AG04449 (cell line): ENCODE measurements around the gene NUDT21.

ENCODE experiments used
- CTCF ChIA-PET: fragments of 350-600 bp; formaldehyde crosslinking; extraction: SDS; loops from one replicate; lab custom pipeline; 2021; ENCODE audit warnings: antibody characterized with exemption; lab: Yijun Ruan, JAX
- POLR2A ChIA-PET: fragments of 400-600, 350-600 bp; formaldehyde crosslinking; extraction: SDS; loops from one replicate; lab custom pipeline; 2020; ENCODE audit warnings: antibody characterized with exemption, inconsistent platforms; lab: Yijun Ruan, JAX
- DNase-seq: peaks from one replicate; pipeline ENCODE4 v3.0.0-alpha.2; 2010; ENCODE audit warnings: low read depth, low spot score
- H3K4me3 ChIP-seq: 2 replicates; pipeline ENCODE4 v1.5.1; 2011; ENCODE audit warnings: low read depth, mild to moderate bottlenecking, control low read depth, low read length
- TF ChIP-seq, protein P1 (sequence below): IDR thresholded peaks from one replicate; pipeline ENCODE4 v1.5.1; 2011; ENCODE audit warnings: mild to moderate bottlenecking, moderate library complexity, low read length, control low read depth, inconsistent platforms; ENCODE audit not compliant: insufficient read depth; ENCODE audit errors: missing control alignments

The NUDT21 gene

DNA sequence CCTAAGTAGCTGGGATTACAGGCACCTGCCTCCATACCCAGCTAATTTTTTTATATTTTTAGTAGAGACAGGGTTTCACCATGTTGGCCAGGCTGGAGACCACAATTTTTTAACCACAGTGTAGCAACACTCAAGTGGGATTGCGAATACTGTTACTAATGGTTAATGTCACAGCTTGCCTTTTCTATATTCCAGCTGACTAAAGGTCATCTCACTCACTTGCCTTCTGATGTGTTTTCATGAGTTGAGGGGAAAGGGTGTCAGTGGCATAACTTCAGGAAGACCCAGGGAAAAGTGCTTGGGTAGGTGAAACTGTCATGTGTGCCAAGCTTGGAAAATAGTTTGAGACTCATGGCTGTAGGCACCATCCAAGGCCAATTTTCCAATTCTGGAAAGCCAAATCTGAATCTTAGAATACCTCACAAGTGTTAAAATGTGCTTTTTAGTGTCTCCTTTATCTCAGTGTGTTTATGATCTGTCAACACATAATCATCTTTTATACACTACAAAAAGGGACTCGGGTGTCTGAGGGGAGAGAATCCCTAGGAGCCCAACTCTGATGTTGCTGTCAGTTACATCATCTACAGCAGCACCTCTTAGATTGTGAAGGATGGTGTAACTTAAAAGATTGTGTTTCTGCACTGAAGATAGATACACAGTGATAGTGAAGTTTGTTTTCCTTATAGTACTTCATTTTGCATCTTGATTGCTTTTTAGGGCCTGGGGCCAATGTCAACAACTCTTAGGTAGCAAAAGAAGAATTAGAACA lies 27.3 kb upstream of the NUDT21 start:
- TF ChIP-seq, protein P1, sequence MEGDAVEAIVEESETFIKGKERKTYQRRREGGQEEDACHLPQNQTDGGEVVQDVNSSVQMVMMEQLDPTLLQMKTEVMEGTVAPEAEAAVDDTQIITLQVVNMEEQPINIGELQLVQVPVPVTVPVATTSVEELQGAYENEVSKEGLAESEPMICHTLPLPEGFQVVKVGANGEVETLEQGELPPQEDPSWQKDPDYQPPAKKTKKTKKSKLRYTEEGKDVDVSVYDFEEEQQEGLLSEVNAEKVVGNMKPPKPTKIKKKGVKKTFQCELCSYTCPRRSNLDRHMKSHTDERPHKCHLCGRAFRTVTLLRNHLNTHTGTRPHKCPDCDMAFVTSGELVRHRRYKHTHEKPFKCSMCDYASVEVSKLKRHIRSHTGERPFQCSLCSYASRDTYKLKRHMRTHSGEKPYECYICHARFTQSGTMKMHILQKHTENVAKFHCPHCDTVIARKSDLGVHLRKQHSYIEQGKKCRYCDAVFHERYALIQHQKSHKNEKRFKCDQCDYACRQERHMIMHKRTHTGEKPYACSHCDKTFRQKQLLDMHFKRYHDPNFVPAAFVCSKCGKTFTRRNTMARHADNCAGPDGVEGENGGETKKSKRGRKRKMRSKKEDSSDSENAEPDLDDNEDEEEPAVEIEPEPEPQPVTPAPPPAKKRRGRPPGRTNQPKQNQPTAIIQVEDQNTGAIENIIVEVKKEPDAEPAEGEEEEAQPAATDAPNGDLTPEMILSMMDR: no peak
- ChIA-PET CTCF (interaction anchor here (0.9 to 3.1 kb wide), 5 partner anchors 122 to 224 kb away, joined by 3 to 10 read pairs (median 5); no protein-coding TSS in a partner anchor), POLR2A (no interaction called here)
- H3K4me3 ChIP-seq: no peak overlapping the region
- DNase-seq: no peak

DNA sequence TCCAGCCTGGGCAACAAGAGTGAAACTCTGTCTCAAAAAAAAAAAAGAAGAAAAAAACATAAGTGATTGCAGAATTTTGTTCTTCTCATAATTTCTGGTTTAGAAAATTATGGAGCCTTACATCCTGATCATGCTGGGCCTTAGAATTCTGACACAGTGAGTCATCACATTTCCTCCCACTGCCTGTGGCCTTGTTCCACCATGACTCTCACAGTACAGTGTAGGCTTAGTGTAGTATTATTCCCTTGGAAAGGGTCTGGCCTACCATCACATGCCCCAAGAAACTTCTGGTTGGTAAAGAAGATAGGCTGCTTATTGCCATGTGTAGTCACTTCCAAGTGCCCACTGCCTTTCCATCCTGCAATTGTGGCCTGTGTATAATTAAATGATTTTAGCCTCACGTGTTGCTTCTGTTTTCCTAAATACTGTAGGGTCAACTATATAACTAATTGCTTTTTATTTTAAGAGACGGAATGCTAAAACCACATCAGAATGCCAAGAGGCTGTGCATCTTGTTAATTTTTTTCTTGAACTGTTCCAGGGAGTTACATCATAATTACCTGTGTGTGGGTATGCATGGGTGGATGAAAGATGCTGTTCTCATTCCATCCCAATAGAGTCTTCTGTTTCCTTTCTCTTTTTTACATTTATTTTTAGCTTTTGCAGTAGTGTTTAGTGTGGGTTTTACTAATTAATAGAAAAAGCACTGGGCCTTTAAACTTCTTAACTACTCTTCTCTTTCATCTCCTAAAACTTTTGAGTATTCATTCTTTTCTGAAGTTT lies 26.2 kb upstream of the NUDT21 start:
- TF ChIP-seq, protein P1: no peak
- H3K4me3 ChIP-seq: no peak overlapping the region
- ChIA-PET CTCF (interaction anchor here (0.9 to 3.1 kb wide), 2 partner anchors 123 to 225 kb away, joined by 3 to 10 read pairs; no protein-coding TSS in a partner anchor), POLR2A (no interaction called here)
- DNase-seq: peak; percentile 70

DNA sequence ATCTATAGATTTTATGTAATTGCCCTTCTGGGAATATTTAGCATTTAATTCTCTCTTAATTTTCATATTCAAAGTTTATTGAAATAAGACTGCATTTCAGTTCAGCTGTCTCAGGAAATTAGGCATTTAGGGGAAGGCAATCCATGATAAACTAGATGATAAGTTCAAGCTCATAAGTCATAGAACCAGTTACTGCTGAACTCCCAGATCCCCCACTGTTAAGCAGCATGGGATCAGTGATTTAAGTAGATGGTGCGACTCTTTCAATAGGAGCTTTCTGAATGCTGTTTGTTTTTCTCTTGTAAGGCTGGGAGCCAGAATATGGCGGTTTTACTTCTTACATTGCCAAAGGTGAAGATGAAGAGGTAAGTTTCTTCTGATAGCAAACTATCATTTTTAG lies 24.1 kb upstream of the NUDT21 start:
- TF ChIP-seq, protein P1: no peak
- ChIA-PET CTCF (interaction anchor here (1.0 to 1.2 kb wide), 3 partner anchors 35 to 226 kb away, joined by 3 to 5 read pairs (median 4); no protein-coding TSS in a partner anchor), POLR2A (no interaction called here)
- H3K4me3 ChIP-seq: no peak overlapping the region
- no peak for DNase-seq

DNA sequence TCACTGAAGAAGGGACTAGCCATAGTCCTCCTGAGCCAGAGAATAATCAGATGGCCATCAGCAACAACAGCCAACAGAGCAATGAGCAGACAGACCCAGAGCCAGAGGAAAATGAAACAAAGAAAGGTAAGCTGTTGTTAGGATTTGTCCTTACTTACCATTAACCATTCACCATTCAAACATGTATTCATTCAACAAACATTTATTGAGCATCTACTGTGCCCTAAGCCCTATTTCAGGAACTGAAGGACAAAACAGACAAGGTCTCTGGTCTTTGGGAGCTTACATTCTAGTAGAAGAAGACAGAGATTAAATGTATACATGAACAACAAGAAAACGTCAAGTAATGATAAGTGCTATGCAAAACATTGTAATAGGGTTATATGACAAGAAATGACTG lies 19.5 kb upstream of the NUDT21 start:
- TF ChIP-seq, protein P1: no peak
- CTCF ChIA-PET: no interaction called here
- POLR2A ChIA-PET: interaction anchor here (0.6 kb wide), 1 partner anchor 53 kb away, joined by 3 read pairs; no protein-coding TSS in a partner anchor
- DNase-seq: no peak
- no peak overlapping the region for H3K4me3 ChIP-seq

DNA sequence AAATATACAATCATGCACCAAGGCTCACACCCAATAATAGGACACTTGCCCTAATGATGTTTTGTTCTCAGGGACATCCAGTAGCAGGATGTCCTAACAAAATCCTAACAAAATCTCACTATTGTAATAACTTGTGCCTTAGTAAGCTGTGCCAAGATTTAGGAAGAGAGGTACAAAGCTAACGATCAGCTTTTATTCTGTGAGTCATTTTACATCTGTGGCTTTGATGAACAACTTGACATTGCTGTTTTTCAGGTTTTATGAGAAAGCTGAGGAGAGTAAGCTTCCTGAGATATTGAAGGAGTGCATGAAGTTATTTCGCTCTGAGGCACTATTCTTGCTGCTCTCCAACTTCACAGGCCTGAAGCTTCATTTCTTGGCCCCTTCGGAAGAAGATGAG lies 19.1 kb upstream of the NUDT21 start:
- TF ChIP-seq, protein P1: no peak
- ChIA-PET CTCF (no interaction called here), POLR2A (interaction anchor here (0.6 kb wide), 1 partner anchor 53 kb away, joined by 3 read pairs; no protein-coding TSS in a partner anchor)
- H3K4me3 ChIP-seq: no peak overlapping the region
- no peak for DNase-seq

DNA sequence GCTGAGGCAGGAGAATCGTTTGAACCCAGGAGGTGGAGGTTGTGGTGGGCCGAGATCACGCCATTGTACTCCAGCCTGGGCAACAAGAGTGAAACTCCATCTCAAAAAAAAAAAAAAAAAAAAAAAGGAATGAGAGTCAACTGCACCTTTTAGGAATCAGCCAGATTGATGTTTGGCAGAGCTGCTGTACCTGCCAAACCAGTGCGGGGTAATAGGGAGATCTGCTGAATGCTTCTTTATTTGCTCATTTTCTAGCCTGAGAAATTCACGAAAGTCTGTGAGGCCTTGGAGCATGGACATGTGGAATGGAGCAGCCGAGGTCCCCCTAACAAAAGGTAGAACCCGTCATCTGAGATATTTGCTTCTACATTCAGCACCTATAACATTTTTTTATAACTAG lies 18.6 kb upstream of the NUDT21 start:
- TF ChIP-seq, protein P1: no peak
- no peak overlapping the region for H3K4me3 ChIP-seq
- no peak for DNase-seq
- CTCF ChIA-PET: no interaction called here
- POLR2A ChIA-PET: no interaction called here
